Myocyte (in vitro differentiated cells): Measurements from ENCODE around the gene LIPC. TPM values are rescaled to one million over a fixed set of nuclear protein-coding genes. Genes with fewer than 3 reads are reported as not detected.

Experiments
- DNase-seq: peaks from one replicate; pipeline ENCODE4 v3.0.0-alpha.2; 2012; ENCODE audit warnings: low read depth
- total RNA-seq: library from RNA; depleted of rRNA; stranded (reverse); fragments of >200 nt; gene quantifications from 2 replicates; pipeline ENCODE4 v1.2.3, GENCODE V29; 2014

LIPC gene
- total RNA-seq, 1 donor from 2014 or later: 1.0 TPM

DNA sequence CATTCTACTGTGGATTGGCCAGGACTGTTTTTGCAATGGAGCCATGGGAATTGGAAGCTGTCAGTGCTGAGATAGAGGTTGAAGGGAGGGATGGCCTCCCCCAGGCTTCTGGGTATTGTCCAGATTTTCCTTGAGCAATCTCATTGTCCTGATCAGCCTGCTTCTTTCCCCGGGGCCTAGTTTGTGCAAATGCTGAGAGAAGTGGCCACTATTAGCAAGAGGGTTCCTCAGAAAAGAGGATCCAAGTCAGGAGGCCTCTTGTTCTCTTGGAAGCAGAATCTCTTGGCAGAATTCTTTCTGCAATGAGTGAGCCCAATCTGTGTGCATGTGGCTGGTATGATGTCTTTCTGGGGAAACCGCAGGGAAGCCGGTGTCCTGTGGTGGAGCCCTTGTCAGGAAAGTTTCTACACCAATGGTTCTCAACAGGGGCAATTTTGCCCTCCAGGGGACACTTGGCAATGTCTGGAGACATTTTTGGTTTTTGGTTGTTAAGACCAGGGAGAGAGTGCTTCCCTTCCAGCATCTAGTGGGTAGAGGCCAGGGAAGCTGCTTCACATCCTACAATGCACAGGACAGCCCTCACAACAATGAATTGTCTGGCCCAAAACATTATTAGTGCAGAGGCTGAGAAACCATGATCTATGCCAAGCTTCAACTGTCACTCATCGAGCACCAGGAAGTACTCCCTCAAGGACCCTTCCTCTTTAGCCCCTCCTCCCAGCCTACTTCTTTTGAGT, 2.0 kb downstream of the LIPC start:
- peak; percentile 56 for DNase-seq

DNA sequence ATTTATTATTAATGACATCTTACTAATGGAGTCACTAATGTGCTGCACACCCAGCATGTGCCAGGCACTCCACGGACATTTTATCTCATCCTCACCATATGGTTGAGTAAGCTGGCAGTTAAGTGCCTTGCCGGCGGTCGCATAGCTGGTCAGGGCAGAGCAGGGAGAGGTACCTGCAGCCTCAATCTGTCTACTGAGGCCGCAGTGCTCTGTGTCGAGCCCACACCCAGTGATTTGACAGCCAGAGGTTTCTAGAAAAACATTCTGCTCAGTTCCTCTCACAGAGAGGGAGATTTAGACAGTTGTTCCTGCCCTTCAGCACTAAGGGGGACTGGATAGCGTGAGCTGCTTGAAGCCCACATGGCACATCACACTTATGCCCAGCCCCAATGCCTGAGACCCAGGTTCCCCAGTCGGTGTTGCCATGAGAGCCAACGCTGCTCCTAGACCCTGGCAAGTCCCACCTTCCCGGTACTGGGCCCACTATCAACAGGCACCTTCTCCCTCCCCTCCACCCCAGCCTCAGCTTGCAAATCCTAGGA, 2.6 kb downstream of the LIPC start:
- no peak for DNase-seq

DNA sequence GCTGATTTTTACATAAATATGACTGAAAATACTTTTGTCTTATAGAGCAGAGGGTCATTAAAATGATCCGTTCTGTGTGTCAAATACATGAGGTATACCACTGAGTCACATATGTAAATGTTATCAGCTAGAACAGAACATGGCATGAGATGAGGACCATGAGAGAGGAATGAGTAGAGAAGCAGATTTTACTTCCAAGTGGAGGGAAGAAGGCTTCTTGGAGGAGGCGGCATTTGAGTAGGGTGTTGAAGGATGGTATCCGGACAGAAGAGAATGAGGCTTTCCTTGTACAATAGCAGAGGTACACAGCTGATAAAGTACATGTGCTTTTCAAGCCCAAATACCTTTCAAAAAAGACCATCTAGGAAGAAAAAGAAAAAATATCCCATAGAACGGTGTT, 4.8 kb downstream of the LIPC start:
- DNase-seq: no peak

DNA sequence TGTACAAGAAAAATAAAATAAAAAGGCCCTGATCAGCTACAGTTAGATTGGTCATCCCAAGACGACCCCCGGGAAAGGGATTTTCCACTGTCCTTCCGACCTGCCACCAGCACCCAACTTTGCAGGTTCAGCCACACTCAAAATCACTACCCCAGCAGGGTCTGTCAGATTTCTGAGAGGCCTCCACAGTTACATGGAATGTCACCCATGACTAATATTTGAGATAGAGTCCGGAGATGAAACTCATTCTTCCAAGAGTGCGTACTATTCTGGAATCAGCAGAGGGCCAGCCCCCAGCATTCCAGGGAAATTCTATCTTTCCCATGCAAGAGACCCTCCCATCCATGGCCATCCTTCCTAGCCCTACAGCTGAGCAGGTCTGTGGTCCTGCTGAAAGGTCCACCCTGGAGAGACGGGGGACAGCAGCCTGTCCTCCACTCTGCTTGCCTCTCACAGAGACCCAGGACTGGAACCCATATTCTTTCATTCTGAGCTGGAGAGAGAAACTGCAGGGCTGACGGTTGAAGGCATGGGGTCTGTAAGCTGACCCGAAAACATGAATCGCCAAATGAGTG, 5.8 kb downstream of the LIPC start:
- no peak for DNase-seq

DNA sequence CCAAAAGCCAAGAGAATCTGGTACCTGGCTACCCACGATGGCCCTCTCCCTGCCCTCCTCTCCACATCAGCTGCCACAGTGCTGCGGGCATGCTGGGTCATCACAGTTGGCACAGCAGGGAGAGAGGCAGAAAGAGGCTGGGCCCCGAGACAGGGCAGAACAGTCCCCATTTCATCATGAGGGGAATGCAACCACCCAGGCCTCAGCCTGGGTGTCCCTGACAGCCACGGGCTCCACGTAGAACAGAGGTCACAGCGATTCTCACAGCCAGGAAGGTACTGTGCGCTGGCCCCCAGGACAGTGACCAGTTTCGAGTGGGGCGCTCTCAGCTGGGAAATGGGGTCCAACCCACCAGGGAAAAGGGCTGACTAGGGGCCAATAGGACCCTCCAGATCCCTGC, 6.3 kb downstream of the LIPC start:
- DNase-seq: no peak

DNA sequence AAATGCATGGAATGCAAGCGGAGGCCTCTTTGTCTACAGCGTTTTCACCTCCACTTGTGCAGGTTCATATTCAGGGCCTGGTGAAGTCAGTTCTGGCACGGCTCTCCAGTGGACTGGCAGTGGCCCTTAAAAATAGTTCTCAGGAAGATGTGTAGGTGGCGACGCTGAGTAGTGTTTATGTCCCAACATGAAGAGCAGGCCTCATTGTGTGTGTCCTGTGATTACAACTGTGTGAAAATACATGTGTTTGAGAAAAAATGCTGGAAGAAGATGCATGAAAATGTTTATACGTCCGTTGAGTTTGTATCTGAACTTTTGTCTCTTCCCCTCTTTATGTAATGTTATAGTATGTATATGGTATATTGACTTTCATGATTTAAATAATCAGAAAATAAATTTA, 7.2 kb downstream of the LIPC start:
- peak; percentile 58 for DNase-seq

DNA sequence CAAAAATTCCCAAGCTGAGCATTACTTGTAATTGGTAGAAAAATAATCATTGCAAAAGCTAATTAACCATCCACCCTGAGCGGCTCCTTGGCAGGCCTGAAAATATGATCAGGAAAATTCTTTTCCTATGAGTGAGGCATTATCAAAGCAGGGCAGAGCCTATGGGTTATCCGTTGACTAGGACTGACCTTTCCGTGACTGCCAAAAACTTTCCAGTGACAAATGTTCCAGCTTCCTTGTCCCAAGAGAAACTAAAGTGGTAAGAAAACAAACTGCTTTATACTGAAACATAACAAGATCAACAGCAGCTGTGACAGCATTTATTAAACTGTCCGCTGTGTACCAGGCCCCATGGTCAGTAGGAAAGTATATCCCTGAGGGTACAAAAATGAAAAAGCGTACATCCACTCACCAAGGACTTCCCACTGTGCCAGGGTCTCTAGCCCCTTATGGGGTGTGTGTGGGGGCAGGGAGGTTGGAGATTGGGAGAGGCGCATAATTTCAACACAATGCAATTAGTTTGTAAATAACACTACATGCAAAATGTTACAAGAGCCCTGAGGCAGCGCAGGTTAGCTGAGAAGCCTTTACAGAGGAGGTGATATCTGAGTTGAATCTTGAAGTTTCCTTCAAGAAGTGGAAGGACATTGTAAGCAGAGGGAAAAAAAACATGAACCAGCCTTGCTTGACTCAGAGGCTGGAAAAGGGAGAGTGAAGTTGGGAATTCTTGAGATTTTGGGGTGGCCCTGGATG, 8.5 kb downstream of the LIPC start:
- DNase-seq: peak; percentile 88

DNA sequence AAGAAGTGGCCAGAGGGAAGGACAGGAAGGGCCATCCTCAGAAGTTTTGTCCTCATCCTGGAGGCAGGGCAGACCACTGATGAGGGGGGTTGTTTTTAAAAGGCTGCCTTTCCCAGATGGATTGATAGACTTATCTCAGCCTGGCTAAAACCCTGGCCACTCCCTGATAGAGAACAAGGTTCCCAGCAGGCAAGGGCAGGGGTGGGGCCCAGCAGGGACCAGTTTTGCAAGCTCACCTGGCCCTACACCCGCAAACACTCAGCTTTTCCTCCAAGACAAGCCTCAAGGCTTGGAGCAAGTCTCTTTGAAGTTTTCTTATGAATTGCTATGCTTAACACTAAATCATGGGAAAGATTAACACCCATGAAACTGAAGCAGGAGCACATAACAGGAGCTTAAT, 9.1 kb downstream of the LIPC start:
- DNase-seq: no peak

DNA sequence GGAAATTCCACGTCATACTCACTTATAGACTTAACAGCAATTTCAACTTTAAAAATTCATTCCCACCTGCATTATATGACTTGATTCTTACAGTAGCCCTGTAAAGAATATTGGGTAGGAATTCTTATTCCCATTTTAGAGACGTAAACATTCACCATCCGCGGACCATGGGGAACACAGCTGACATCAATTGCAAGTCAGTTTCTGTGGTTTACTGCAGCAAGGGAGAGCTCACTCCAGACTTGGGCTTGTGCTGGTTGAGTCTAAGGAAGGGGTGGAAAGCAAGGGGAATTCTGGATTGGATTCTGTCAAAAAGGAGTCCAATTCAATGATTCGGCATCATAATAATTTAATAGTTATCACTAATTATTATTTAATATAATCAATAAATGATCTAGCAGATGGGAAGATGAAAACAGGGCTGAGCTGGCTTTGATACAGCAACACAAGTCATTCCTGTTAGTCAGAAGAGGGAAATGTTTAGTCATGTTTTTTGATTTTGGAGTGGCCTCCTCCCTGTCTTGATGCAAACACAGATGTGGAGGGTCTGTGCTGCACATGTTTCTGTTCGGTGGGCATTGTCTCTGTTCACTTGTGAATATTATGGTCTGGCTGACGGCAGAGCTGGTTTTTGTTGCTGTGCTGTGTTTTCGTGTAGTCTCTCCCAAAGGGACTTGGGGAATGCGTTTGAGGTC, 9.7 kb downstream of the LIPC start:
- no peak for DNase-seq

DNA sequence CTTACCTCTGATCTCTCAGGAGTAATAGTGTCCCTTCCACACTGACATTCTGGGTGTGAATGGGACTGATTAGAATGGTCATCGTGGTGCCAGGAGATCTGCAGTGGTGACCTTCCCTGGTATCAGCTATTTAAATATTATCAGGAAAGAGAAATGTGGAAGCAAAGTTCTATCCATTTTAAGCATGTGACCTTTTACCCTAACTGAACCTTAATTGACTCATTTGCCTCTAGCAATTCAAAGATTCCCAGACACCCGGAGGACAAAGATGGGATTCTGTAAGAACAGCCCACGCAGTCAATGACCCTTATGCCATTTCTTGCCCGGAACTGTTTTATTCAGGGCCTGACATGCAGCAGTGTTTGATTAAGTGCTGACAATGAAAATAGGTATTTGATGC, 10.3 kb downstream of the LIPC start:
- DNase-seq: no peak

DNA sequence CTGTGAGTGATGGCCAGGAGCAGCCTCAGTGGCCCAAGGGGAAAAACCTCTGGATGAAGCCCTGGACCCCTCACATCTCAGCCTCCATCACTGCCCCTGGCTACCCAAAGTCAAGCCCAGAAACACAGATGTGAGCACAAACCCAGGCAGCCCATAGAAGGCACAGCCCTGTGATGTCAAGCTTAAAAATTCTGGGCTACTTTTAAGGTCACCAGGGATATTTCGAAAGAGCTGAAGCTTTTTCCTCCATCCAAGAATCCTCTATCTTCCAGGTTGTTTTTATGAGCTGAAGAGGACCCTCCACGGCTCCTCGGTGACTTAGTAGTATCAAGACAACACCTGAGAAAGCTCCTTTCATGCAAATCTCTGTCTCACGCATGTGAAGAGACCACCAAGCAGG, 11.5 kb downstream of the LIPC start:
- no peak for DNase-seq

DNA sequence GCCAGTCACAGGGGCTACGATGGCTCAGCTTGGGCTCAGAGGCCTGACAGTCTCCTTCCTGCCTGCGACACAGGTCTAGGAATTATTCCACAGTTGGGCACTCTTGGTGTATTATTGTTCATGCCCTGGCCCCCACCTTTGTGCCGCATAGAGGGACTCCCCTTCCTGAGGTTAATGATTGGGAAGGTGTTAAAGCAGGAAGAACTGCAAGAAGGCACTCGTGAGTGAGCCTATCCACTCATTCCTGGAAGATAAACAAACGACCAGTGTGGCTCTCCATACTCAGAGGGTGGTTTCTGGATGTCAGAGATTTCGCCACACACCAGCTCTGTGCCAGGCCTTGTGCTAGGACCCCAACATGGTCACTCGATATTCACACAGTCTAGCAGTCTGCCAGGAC, 12.3 kb downstream of the LIPC start:
- DNase-seq: no peak

DNA sequence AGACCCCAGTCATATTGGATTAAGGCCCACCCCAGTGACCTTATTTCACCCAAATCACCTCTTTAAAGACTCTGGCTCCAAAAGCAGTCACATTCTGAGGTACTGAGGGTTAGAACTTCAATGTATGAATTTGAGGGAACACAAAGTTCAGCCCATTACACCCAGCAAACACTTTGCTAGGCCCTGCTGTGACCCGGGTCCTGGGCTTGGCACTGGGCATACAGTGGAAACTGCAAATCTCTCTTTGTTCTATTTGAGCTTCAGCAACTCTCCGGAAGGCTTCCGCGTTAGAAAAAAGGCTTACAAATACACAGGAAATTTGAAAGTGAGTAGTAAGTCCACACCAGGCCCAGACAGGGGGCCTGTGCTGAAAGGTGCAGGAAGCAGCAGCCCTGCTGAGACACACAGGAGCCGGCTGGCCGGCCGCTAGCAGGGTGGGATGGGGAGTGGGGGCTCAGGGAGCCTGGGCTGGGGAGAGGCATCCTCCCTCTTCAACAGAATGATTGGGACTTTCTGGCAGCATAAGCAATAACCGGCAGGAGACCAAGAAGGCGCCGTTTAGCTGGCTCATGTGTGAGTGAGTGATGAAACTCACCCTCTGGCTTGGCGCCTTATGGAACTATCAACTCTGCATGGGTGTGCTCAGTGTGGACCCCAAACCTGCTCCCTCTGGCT, 13.0 kb downstream of the LIPC start:
- no peak for DNase-seq

DNA sequence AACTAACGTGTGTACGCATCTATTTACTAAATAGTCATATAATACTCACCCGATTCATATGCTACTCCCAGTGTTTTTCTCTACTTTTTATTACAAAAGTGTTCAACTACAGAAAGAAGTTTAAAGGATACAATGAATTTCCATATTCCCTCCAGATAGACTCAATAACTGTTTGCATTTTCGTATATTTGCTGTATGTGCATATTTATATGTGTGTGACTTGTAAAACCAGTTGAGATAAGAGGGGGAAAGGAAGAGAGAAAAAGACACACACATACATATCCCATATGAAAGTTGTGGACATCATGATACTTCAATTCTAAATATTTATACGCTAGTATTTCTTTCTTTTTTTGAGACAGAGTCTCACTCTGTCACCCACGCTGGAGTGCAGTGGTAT, 14.1 kb downstream of the LIPC start:
- no peak for DNase-seq

DNA sequence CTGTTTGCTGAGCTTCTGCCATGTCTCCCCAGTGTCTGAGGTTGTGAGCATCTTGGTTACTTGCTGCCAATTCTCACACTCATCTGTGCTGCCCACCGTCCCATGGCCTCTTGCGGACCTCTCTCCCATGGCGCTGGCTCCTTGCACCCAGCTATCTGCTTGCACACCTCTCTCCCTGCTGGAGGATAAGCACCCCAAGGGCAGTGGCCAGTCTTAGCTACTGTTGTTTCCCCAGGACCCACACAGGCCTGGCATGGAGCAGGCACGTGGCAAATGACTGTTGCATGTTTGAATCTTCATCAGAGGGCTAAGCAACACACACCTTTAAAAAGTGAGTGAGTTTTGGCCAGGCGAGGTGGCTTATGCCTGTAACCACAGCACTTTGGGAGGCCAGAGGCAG, 14.7 kb downstream of the LIPC start:
- DNase-seq: no peak

DNA sequence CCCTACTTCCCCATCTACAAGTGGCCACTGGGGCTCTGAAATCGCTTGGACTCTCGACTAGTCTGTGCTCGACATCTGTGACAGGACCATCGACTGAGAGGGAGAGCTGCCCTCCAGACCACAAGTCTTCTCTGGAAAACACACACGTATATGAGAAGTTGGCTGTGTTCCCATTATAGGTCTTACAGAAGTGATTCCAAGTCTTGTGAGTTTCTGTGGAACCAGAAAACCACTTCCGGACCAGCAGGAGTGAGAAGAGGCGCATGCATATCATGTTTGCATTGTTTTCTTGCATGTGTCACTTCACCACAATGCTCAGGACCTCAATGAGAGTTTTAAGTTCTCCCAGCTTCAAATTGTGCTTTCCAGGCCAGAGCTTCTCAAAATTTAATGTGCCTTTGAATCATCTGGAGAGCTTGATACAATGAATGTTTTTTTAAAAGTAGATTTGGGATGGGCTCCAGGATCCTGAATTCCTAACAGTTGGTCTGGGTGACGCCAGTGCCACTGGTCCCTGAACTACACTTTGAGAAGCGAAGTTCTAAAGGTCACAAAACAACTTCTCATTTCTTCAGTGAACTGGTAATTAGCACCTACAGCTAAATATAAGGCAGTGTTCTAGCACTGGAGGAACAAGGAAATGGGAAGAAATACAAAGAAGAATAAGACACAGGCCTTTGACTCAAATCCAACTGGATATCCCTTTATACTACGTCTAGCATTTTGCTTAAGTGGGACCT, 15.7 kb downstream of the LIPC start:
- DNase-seq: peak; percentile 67

DNA sequence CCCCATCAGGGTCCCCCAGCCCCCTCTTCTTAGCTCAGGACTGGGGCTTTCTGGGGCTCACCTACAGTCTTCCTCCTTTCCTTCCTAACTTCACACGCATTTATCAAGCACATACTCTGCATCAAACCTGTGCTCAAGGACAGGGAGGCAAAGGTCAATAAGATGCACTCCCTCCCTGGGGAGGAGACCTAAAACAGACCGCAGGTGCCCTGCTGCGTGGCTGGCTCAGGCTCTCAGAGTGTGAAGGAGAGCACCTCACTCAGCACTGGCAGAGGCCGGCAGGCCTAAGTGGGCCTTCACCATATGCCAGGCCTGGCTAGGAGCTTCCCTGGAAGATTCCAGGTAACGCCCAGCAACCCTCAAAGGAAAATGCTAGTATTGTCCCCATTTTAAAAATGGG, 16.5 kb downstream of the LIPC start:
- DNase-seq: no peak

DNA sequence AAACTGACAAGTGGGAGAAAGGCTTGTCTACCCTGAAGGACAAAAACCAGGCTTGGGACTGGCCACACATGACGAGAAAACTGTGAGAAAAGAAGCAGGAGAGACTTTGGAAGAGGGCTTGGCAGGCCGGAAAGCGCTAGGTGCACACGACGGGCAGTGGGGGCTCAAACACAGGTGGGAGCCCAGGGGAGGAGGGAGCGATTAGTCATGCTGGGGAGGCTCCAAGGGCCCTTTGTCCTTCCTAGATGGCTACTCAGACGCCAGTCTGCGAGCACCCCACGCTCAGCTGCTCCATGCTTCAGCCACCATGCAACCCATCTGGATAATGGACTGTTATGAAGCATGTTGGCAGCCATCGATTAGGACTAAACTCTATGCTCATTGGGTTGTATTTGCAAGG, 17.1 kb downstream of the LIPC start:
- DNase-seq: no peak

DNA sequence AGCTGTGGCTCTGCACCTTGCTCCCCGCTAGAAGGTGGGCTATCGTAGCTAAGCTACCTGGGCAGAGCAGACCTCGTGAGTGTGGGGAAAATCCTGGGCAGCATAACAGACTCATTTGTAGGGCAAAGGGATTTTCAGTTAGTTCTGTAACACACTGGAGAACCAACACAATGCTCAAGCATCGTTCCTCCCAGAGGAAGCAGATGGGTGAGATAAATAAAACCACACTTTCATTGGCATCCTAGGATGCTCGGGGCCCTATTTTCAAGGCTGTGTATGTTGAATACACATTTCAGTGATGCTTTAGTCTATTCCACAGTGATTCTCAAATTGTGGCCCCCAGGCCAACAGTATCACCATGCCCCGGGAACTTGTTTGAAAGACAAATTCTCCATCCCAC, 20.0 kb downstream of the LIPC start:
- DNase-seq: no peak

DNA sequence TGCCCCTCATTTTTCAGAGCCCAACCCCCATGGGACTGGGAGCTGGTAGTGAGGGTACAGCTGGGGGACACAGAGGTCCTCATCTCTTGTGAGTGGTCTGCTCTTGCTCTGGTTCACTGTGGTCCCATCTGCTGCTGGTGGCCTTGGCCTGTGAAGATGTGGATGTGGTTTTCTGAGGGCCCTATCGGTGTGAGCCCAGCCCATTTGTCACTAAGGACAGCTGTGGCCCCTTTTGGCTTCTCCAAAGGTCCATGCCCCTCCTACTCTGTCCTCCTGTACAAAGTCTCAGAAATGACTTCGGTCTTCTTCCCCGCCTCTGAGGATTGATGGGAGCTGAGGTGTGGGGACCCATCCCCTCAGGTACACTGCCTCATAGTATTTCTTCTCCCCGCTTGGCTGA, 21.0 kb downstream of the LIPC start:
- peak; percentile 84 for DNase-seq
